Activated naive CD4-positive, alpha-beta T cell (primary cell): Measurements from ENCODE around the gene SERTM1.

Source experiments
- DNase-seq, 4 experiments: peaks; one replicate each; lab custom pipeline; 2025; lab: John Stamatoyannopoulos, UW

Gene SERTM1

GRCh38 chr13:36710396-36710795, 36.6 kb downstream of the SERTM1 start:
- DNase-seq = no peak

- DNase-seq = no peak
These were observed 38.5 kb downstream of the SERTM1 start for GRCh38 chr13:36712290-36712689.

- DNase-seq = no peak
These were observed 39.0 kb downstream of the SERTM1 start for GRCh38 chr13:36712770-36713169.

GRCh38 chr13:36713887-36714286, 40.1 kb downstream of the SERTM1 start:
- no peak for DNase-seq

GRCh38 chr13:36715841-36716240, 42.0 kb downstream of the SERTM1 start:
- no peak for DNase-seq

- no peak for DNase-seq
These were observed 43.2 kb downstream of the SERTM1 start for GRCh38 chr13:36717017-36717416.

GRCh38 chr13:36717966-36718545, 44.2 kb downstream of the SERTM1 start:
- no peak for DNase-seq

- no peak for DNase-seq
These were observed 44.9 kb downstream of the SERTM1 start for GRCh38 chr13:36718686-36719085.

- DNase-seq = no peak
These were observed 50.3 kb downstream of the SERTM1 start for GRCh38 chr13:36724141-36724540.

GRCh38 chr13:36725936-36726335, 52.1 kb downstream of the SERTM1 start:
- no peak for DNase-seq

GRCh38 chr13:36728006-36728405, 54.2 kb downstream of the SERTM1 start:
- DNase-seq = no peak

GRCh38 chr13:36736119-36736726, 62.4 kb downstream of the SERTM1 start:
- no peak for DNase-seq

GRCh38 chr13:36737524-36738083, 63.8 kb downstream of the SERTM1 start:
- no peak for DNase-seq

- no peak for DNase-seq
These were observed 71.6 kb downstream of the SERTM1 start for GRCh38 chr13:36745436-36745835.

GRCh38 chr13:36746051-36746450, 72.2 kb downstream of the SERTM1 start:
- DNase-seq = no peak
